Stimulated activated CD8-positive, alpha-beta memory T cell treated with anti-CD3 and anti-CD28 coated beads, Interleukin-12 subunit alpha, Interleukin-12 subunit beta, amount 100 ng/mL, for 4 hours (primary cell): ENCODE measurements around the gene RHOT2.

Source experiments
- DNase-seq: peaks from one replicate; pipeline ENCODE4 v3.0.0-alpha.2; 2020; ENCODE audit warnings: low read depth

Gene RHOT2

DNA sequence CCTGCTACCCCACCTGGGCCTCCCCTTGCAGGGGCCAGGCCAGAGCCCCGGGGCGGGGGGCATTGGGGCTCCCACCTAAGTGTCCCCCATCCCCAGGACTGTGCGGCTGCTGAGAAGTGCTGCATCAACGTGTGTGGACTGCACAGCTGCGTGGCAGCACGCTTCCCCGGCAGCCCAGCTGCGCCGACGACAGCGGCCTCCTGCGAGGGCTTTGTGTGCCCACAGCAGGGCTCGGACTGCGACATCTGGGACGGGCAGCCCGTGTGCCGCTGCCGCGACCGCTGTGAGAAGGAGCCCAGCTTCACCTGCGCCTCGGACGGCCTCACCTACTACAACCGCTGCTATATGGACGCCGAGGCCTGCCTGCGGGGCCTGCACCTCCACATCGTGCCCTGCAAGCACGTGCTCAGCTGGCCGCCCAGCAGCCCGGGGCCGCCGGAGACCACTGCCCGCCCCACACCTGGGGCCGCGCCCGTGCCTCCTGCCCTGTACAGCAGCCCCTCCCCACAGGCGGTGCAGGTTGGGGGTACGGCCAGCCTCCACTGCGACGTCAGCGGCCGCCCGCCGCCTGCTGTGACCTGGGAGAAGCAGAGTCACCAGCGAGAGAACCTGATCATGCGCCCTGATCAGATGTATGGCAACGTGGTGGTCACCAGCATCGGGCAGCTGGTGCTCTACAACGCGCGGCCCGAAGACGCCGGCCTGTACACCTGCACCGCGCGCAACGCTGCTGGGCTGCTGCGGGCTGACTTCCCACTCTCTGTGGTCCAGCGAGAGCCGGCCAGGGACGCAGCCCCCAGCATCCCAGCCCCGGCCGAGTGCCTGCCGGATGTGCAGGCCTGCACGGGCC lies 35.2 kb upstream of the RHOT2 start:
- DNase-seq, result no peak

GRCh38 chr16:633336-634050 lies 34.4 kb upstream of the RHOT2 start:
- no peak for DNase-seq

DNA sequence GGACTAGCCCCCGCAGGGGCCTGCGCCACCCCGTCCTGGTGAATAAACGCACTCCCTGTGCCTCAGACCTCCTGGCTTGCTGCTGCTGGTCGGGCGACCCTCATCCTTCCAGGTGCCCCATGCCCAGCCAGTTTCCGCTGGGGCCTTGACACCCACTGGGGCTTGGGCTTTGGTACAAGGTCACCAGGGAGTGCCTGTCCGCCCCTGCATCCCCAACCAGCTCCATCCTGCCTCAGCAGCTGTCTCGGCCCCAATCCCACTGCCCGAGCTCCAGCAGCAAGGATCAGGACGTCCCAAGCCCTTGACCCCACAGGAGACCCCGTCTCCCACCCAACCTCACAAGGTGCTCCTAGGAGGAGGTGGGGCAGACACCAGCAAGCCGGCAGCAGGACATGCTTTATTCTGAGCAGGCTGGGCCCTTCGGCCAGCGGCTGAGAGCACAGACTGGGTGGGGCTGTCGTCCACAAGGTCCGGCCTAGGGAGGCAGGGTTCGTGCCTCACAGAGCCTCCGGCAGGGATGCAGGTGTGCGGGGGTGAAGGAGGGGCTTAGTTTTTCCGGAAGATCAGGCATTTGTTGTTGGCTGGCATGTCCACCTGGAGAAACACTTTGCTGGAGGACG lies 33.8 kb upstream of the RHOT2 start:
- no peak for DNase-seq

- no peak for DNase-seq
These were observed 32.9 kb upstream of the RHOT2 start for GRCh38 chr16:634996-635395.

DNA sequence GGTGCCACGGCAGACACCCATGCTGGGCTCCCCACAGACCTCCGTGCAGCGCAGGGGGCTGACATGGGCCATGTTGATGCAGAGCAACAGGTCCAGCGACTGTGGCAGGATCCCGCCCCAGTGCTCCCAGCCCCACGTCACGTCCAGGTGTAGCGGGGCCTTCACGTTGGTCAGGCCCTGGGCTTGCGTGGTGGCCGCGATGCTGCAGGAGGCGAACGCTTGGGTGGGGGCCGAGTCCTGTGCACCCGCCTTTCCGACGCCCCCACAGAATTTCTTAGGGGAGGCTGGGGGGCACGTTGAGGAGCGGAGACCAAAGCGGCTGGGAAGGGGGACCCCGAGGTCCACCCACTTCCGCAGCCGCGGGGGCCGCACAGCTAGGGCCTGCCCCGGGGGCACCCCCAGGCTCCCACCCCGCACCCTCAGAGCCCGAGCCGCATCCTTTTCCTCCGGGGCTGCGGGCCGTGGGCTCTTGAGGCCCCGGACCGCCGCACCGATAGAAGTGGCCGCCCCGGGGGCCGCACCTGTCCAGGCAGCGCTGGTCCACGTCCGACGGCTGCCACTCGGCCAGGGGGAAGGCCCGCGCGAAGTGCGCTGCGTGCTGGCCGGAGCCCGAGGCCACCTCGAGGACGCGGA lies 32.2 kb upstream of the RHOT2 start:
- DNase-seq, result no peak

GRCh38 chr16:636206-637080 lies 31.5 kb upstream of the RHOT2 start, which contains the start of gene METTL26:
METTL26 (minus strand) TSS chr16:636305; CDS start chr16:636290, 15 bp downstream.
- DNase-seq, result peak; percentile 84

GRCh38 chr16:637081-638018 lies 30.6 kb upstream of the RHOT2 start:
- peak; percentile 78 for DNase-seq

- DNase-seq, result no peak
These were observed 29.8 kb upstream of the RHOT2 start for GRCh38 chr16:638034-638543.

GRCh38 chr16:638836-639235 lies 29.1 kb upstream of the RHOT2 start:
- DNase-seq, result no peak

DNA sequence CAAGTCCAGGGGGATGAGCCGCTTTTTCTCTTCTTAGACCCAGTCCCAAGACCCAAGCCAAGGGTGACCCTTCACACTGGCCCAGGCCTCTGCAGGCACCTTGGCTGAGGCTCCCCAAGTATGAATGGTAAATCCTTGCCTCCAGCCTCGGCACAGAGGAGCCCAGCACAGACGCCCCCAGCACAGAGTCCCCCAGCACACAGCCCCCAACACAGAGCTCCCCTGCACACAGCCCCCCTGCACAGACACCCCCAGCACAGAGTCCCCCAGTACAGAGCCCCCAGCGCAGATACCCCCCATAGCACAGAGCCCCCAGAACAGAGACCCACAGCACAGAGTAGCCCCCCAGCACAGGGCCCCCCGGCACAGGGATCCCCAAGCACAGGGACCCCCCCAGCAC lies 27.3 kb upstream of the RHOT2 start:
- DNase-seq, result no peak

GRCh38 chr16:641326-642188 lies 26.4 kb upstream of the RHOT2 start, which contains the start of gene MCRIP2:
MCRIP2 (plus strand) TSS chr16:641828; CDS start chr16:641992, 164 bp downstream.
- peak; percentile 58 for DNase-seq

GRCh38 chr16:642189-643049 lies 25.5 kb upstream of the RHOT2 start:
- no peak for DNase-seq

GRCh38 chr16:643050-643368 lies 24.9 kb upstream of the RHOT2 start:
- no peak for DNase-seq

DNA sequence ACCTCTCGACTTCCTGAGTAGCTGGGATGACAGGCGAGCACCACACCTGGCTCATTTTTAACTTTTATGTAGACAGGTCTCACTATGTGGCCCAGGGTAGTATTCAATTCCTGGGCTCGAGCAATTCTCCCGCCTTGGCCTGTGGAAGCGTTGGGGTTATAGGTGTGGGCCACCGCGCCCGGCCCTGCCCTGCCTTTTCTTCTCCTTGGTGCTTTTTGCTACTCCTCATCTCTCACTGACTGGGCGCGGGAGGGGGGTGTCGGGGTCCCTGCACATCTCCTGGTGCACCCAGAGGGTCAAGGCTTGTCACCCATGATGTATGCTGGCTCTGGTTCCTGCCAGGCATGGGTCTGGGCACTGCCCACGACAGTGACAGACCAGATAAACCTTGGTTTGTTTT lies 23.4 kb upstream of the RHOT2 start:
- DNase-seq, result no peak

- DNase-seq, result no peak
These were observed 21.9 kb upstream of the RHOT2 start for GRCh38 chr16:645852-646678.

- no peak for DNase-seq
These were observed 21.2 kb upstream of the RHOT2 start for GRCh38 chr16:646679-647172.
